GM23248 (cell line): Measurements from ENCODE around the gene COA3. TPM values are rescaled to one million over a fixed set of nuclear protein-coding genes. Genes with fewer than 3 reads are reported as not detected.
A peak's percentile ranks its signal among the peaks of the same experiment; 100 is the strongest.
"Not testable (repeated sequence)": the region's sequence is repeated elsewhere in the genome, so short reads cannot be mapped to it uniquely, and the experiment has no call there.

ENCODE experiments used
- DNase-seq: peaks from one replicate; pipeline ENCODE4 v3.0.0-alpha.2; 2015
- H2AFZ ChIP-seq: fragments of 200-600 bp; sonication (generic); 2 replicates; pipeline ENCODE4 v1.6.1; 2016; ENCODE audit warnings: antibody characterized with exemption
- H3F3A ChIP-seq: fragments of 200-600 bp; sonication (generic); 2 replicates; pipeline ENCODE4 v1.6.1; 2016; ENCODE audit warnings: mild to moderate bottlenecking, antibody characterized with exemption, mixed run types; ENCODE audit not compliant: insufficient read depth
- H3K27ac ChIP-seq: fragments of 200-600 bp; sonication (generic); 2 replicates; pipeline ENCODE4 v1.5.1; 2016; ENCODE audit warnings: mild to moderate bottlenecking
- H3K27me3 ChIP-seq: fragments of 200-600 bp; sonication (generic); replicated peaks from 2 replicates; pipeline ENCODE4 v1.6.1; 2016; ENCODE audit warnings: mild to moderate bottlenecking; ENCODE audit not compliant: insufficient read depth
- H3K36me3 ChIP-seq: fragments of 200-600 bp; sonication (generic); 2 replicates; pipeline ENCODE4 v1.6.1; 2016; ENCODE audit warnings: low read depth, mild to moderate bottlenecking
- H3K4me1 ChIP-seq: fragments of 200-600 bp; sonication (generic); 2 replicates; pipeline ENCODE4 v1.6.1; 2016; ENCODE audit warnings: mild to moderate bottlenecking; ENCODE audit not compliant: insufficient read depth
- H3K4me2 ChIP-seq: fragments of 200-600 bp; sonication (generic); one replicate; pipeline ENCODE4 v1.6.1; 2016; ENCODE audit warnings: mild to moderate bottlenecking; ENCODE audit not compliant: unreplicated experiment
- H3K4me3 ChIP-seq: fragments of 200-600 bp; sonication (generic); 2 replicates; pipeline ENCODE4 v1.5.1; 2016; ENCODE audit warnings: mild to moderate bottlenecking
- H3K79me2 ChIP-seq: fragments of 200-600 bp; sonication (generic); 2 replicates; pipeline ENCODE4 v1.6.1; 2016; ENCODE audit warnings: mild to moderate bottlenecking; ENCODE audit not compliant: insufficient read depth
- H3K9ac ChIP-seq: fragments of 200-600 bp; sonication (generic); 2 replicates; pipeline ENCODE4 v1.6.1; 2016; ENCODE audit warnings: mild to moderate bottlenecking
- H3K9me2 ChIP-seq: fragments of 200-600 bp; sonication (generic); 2 replicates; pipeline ENCODE4 v1.6.1; 2016; ENCODE audit warnings: mixed run types, mild to moderate bottlenecking, moderate library complexity; ENCODE audit not compliant: insufficient read depth
- H3K9me3 ChIP-seq: fragments of 200-600 bp; sonication (generic); one replicate; pipeline ENCODE4 v1.6.1; 2017; ENCODE audit warnings: low read depth
- H4K20me1 ChIP-seq: fragments of 200-600 bp; sonication (generic); 2 replicates; pipeline ENCODE4 v1.6.0; 2016; ENCODE audit not compliant: insufficient read depth
- EZH2 ChIP-seq: fragments of 200-600 bp; sonication (generic); IDR thresholded peaks from 2 replicates; pipeline ENCODE4 v1.6.1; 2018; ENCODE audit warnings: antibody characterized with exemption, mild to moderate bottlenecking; ENCODE audit not compliant: insufficient read depth, poor library complexity, severe bottlenecking
- EZH2phosphoT487 ChIP-seq: fragments of 200-600 bp; sonication (generic); IDR thresholded peaks from 2 replicates; pipeline ENCODE4 v1.6.1; 2018; ENCODE audit warnings: antibody characterized with exemption, moderate library complexity, mild to moderate bottlenecking, low read depth; ENCODE audit not compliant: insufficient read depth
- WGBS, 2 experiments: methylation state at CpG; one replicate each; pipeline ENCODE4 v1.1.6; 2015 to 2017; ENCODE audit warnings: low lambda C conversion rate in 2 of 2, low coverage in 1 of 2; ENCODE audit errors: missing lambda C conversion rate in 2 of 2; 5-methylcytosine and 5-hydroxymethylcytosine counted together
- in situ Hi-C: fragments of 300-500 bp; cut with MboI; formaldehyde crosslinking; loops from 2 replicates; pipeline ENCODE4 v1.15.0; 2020
- polyA plus RNA-seq: library from polyadenylated mRNA; unstranded; fragments of >200 nt; fragmentation: Nextera tagmentation; extraction: Ambion mirVana; gene quantifications from 2 replicates; pipeline ENCODE4 v1.2.1, GENCODE V29; 2016
- total RNA-seq: library from RNA; depleted of rRNA; stranded (reverse); fragments of >200 nt; shearing (Covaris generic); gene quantifications from 2 replicates; pipeline ENCODE4 v1.2.3, GENCODE V29; 2014

Gene COA3
- total and polyA plus RNA-seq, 2 experiments from 2014 or later, result 48.0 to 125 TPM

DNA sequence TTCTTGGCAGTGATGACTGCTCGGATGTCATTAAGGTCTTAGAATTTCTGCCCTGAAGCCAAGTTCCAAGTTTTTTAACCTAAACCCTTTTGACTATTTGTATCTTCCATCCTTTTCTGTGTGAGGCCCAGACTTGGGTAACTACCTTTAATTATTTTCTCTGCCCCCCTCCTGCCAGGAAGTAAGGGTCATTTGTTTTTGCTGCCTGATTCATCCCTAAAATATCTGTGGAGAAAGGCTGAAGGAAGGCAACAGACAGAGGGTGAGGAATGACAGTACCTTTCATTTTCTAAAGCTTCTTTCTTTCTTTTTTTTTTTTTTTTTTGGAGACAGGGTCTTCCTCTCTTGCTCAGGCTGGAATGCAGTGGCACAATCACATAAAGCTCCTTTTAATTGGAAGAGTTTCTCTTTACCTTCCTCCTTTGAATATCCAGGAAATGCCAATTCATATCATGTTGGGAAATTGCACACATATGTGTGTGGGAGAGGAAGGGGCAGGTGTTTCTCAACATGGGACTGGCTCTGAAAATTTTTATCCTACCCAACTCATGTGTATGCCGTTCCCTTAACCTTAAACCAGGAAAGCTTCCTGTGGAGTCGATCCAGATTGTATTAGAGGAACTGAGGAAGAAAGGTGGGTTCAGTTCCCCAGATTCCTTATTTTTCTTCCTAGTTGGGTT lies 24.3 kb downstream of the COA3 start:
- Histone ChIP-seq H3K9me2 (no peaks in the 10 kb centered on the region), H3K4me1 (peaks cover 16% of the 10 kb centered on the region), H2AFZ (peak overlapping the region; percentile 97), H3K27ac (peak overlapping the region; percentile 66), H3F3A (peaks cover 21% of the 10 kb centered on the region; the same call in 1 of the 2 replicates), H4K20me1 (no peaks in the 10 kb centered on the region), H3K79me2 (peaks cover 11% of the 10 kb centered on the region; the same call in 1 of the 2 replicates), H3K27me3 (no peaks in the 10 kb centered on the region), H3K9me3 (no peaks in the 10 kb centered on the region), H3K4me3 (peak overlapping the region; percentile 93), H3K9ac (peak overlapping the region; percentile 89), H3K36me3 (peaks cover 7% of the 10 kb centered on the region; the same call in 1 of the 2 replicates), H3K4me2 (peak overlapping the region; percentile 85)
- in situ Hi-C loops, result no loop called here
- DNase-seq, result peak; percentile 58
- no peak for TF ChIP-seq EZH2
- no peak for TF ChIP-seq EZH2phosphoT487
- 52 to 54% methylated on average over 3 of the region's 3 CpGs for WGBS, 2 experiments

DNA sequence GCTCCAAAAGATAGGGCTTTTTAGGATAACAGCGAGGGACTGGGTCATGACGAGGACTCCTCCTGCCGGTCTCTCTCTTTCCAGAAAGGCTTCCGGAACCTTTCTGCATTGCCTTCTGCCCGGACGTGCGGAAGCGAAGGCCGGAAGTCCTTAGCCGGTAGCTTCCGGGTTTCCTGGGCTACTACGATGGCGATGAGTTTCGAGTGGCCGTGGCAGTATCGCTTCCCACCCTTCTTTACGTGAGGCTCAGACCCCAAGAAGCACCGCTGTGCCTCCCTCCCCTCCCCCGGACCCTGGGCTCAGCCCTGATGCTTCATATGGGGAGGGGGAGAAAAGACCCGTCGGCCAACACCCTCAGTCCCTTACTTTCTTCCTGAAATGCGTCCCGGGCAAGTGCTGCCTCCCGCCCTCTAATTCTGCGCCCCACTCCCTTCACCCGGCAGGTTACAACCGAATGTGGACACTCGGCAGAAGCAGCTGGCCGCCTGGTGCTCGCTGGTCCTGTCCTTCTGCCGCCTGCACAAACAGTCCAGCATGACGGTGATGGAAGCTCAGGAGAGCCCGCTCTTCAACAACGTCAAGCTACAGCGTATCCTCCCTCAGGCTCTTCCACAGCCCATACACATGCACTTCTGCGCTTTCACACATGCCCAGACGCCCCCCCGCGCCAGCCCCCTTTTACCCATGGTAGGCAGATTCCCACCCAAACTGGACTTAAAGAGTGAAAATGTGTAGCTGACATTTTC lies 25.0 kb downstream of the COA3 start, which contains the start of gene VPS25:
Gene VPS25, plus strand, starts transcription at position 160 of the 746 bp plus-strand sequence. Its CDS starts 27 bp downstream, at position 187.
- Histone ChIP-seq H4K20me1 (no peaks in the 10 kb centered on the region), H3F3A (peaks cover 16% of the 10 kb centered on the region; the same call in 1 of the 2 replicates), H3K27me3 (no peaks in the 10 kb centered on the region), H3K9me2 (no peaks in the 10 kb centered on the region), H3K9ac (peak within 1 kb of the TSS; percentile 89), H2AFZ (peak within 1 kb of the TSS; percentile 97), H3K79me2 (peaks cover 11% of the 10 kb centered on the region; the same call in 1 of the 2 replicates), H3K27ac (peak within 1 kb of the TSS; percentile 66), H3K4me2 (peak within 1 kb of the TSS; percentile 85), H3K4me1 (peaks cover 16% of the 10 kb centered on the region), H3K9me3 (no peaks in the 10 kb centered on the region), H3K36me3 (peaks cover 7% of the 10 kb centered on the region; the same call in 1 of the 2 replicates), H3K4me3 (peak within 1 kb of the TSS; percentile 93)
- DNase-seq, result peak; percentile 94
- TF ChIP-seq EZH2phosphoT487, result no peak
- TF ChIP-seq EZH2, result no peak
- in situ Hi-C loops, result no loop called here
- WGBS, 2 experiments, result 1 to 2% methylated on average over 36 to 39 of the region's 39 CpGs

DNA sequence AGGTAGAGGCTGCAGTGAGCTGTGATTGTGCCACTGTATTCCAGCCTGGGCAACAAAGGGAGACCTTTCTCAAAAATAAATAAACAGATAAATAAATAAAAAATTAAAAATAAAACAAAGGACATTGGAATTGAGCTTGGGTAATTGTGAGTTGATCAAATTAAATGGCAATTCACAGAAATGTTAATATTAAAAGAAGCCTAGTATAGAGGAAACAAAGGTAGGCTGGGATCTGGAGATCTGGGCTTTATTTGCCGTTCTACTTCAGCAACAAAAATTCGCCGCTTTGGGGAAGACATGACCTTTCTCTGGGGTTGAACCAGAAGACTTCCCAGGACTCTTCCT lies 25.6 kb downstream of the COA3 start:
- WGBS, 2 experiments, result 1 to 2% methylated on average over 3 of the region's 3 CpGs
- H3K4me2 ChIP-seq, result peak overlapping the region; percentile 85

DNA sequence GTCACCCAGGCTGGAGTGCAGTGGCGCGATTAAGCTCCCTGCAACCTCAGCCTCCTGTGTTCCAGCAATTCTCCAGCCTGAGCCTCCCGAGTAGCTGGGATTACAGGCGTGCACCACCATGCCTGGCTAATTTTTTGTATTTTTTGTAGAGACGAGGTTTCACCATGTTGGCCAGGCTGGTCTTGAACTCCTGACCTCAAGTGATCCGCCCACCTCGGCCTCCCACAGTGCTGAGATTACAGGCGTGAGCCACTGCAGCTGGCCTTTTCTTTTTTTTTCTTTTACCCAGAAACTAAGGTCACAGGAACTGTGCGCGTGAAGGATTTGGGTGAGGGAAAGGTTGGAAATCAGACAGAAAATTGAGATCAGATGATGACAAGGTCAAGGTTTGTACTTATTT lies 28.5 kb downstream of the COA3 start:
- DNase-seq, H3K9me3 ChIP-seq, H3K9ac ChIP-seq, in situ Hi-C loops, H3K27me3 ChIP-seq, H2AFZ ChIP-seq, H3K36me3 ChIP-seq, H3K79me2 ChIP-seq, H3K9me2 ChIP-seq, H3K4me2 ChIP-seq, H4K20me1 ChIP-seq, H3K27ac ChIP-seq, H3K4me3 ChIP-seq, H3K4me1 ChIP-seq: not testable (repeated sequence)
- H3F3A ChIP-seq, result peaks cover 13% of the 10 kb centered on the region; the same call in 1 of the 2 replicates
- 73 to 75% methylated on average over 10 of the region's 10 CpGs for WGBS, 2 experiments

More for the DNA sequence above, 25.6 kb downstream of the COA3 start:
- no peaks in the 10 kb centered on the region for H4K20me1 ChIP-seq
- no peaks in the 10 kb centered on the region for H3K9me3 ChIP-seq
- peak overlapping the region; percentile 66 for H3K27ac ChIP-seq
- TF ChIP-seq EZH2 (no peak), EZH2phosphoT487 (no peak)
- no peaks in the 10 kb centered on the region for H3K27me3 ChIP-seq
- DNase-seq, result no peak
- peaks cover 11% of the 10 kb centered on the region; the same call in 1 of the 2 replicates for H3K79me2 ChIP-seq
- H3K9ac ChIP-seq, result peak overlapping the region; percentile 89
- H2AFZ ChIP-seq, result peak overlapping the region; percentile 97
- H3K4me3 ChIP-seq, result peak overlapping the region; percentile 93
- no peaks in the 10 kb centered on the region for H3K9me2 ChIP-seq
- in situ Hi-C loops, result no loop called here
- H3K36me3 ChIP-seq, result peaks cover 7% of the 10 kb centered on the region; the same call in 1 of the 2 replicates
- H3K4me1 ChIP-seq, result peaks cover 16% of the 10 kb centered on the region
- peaks cover 16% of the 10 kb centered on the region; the same call in 1 of the 2 replicates for H3F3A ChIP-seq

DNA sequence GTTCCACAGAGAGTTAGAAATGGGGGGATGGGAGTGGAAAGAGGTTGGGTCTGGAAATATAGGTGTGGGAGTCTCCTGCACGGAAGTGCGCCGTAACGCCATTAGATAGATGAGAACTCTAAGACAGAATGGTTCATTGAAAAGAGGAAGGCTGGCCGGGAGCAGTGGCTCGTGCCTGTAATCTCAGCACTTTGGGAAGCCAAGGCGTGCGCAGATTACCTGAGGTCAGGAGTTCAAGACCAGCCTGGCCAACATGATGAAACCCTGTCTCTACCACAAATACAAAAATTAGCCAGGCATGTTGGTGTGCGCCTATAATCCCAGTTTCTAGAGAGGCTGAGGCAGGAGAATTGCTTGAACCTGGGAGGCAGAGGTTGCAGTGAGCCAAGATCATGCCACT lies 30.5 kb downstream of the COA3 start:
- H3K4me3 ChIP-seq, DNase-seq, H3K27ac ChIP-seq, H3K9ac ChIP-seq, H3K79me2 ChIP-seq, H3K9me2 ChIP-seq, H3K36me3 ChIP-seq, H3F3A ChIP-seq, in situ Hi-C loops, H2AFZ ChIP-seq, H3K27me3 ChIP-seq, H4K20me1 ChIP-seq, H3K9me3 ChIP-seq, H3K4me1 ChIP-seq, H3K4me2 ChIP-seq: not testable (repeated sequence)
- WGBS, 2 experiments, result 69% methylated on average over 9 of the region's 9 CpGs
